PC-9 (cell line): ENCODE data around the gene EPHB2. TPM values are rescaled to one million over a fixed set of nuclear protein-coding genes. Genes with fewer than 3 reads are reported as not detected.

Experiments used
- BruUV-seq: library from RNA; stranded (reverse); fragments of 400-500 nt; replicated peaks from 2 replicates; lab custom pipeline; 2021; lab: Mats Ljungman, UMichigan
- CTCF ChIA-PET: fragments of 300-600 bp; sonication (Branson Sonifier 250); formaldehyde crosslinking; loops from one replicate; lab custom pipeline; 2022; ENCODE audit warnings: antibody characterized with exemption; lab: Charles Lee
- POLR2A ChIA-PET: fragments of 300-600 bp; sonication (Branson Sonifier 250); formaldehyde crosslinking; loops from one replicate; lab custom pipeline; 2022; ENCODE audit warnings: antibody characterized with exemption; ENCODE audit not compliant: unreplicated experiment; lab: Charles Lee
- DNase-seq, 2 experiments: peaks; one replicate each; pipeline versions ENCODE4 v3.0.0 to v3.0.0-alpha.2; 2015 to 2022; ENCODE audit warnings: mixed read lengths in 1 of 2
- H2AFZ ChIP-seq: fragments of 200-600 bp; sonication (generic); 2 replicates; pipeline ENCODE4 v1.8.1; 2017; ENCODE audit warnings: antibody characterized with exemption
- H3F3A ChIP-seq: fragments of 200-600 bp; sonication (generic); 2 replicates; pipeline ENCODE4 v1.8.1; 2017; ENCODE audit warnings: antibody characterized with exemption, mild to moderate bottlenecking, low read depth; ENCODE audit not compliant: insufficient read depth
- H3K27ac ChIP-seq: fragments of 200-600 bp; sonication (generic); 2 replicates; pipeline ENCODE4 v1.6.1; 2016; ENCODE audit warnings: mixed run types
- H3K27me3 ChIP-seq: fragments of 200-600 bp; sonication (generic); 2 replicates; pipeline ENCODE4 v1.6.1; 2016; ENCODE audit warnings: low read depth, mixed run types; ENCODE audit not compliant: insufficient read depth
- H3K36me3 ChIP-seq: fragments of 200-600 bp; sonication (generic); 2 replicates; pipeline ENCODE4 v1.6.1; 2016; ENCODE audit warnings: low read depth, mixed run types
- H3K4me1 ChIP-seq: fragments of 200-600 bp; sonication (generic); replicated peaks from 2 replicates; pipeline ENCODE4 v1.6.1; 2016; ENCODE audit warnings: mixed run types; ENCODE audit not compliant: insufficient read depth
- H3K4me2 ChIP-seq: fragments of 200-600 bp; sonication (generic); 2 replicates; pipeline ENCODE4 v1.6.1; 2017; ENCODE audit warnings: mixed run types
- H3K4me3 ChIP-seq: fragments of 200-600 bp; sonication (generic); 2 replicates; pipeline ENCODE4 v1.6.1; 2016; ENCODE audit warnings: mixed run types
- H3K79me2 ChIP-seq: fragments of 200-600 bp; sonication (generic); 2 replicates; pipeline ENCODE4 v1.6.1; 2017; ENCODE audit warnings: low read depth, mixed run types
- H3K9me2 ChIP-seq: fragments of 200-600 bp; sonication (generic); 2 replicates; pipeline ENCODE4 v1.8.1; 2017; ENCODE audit warnings: mild to moderate bottlenecking; ENCODE audit not compliant: insufficient read depth
- H3K9me3 ChIP-seq: fragments of 200-600 bp; sonication (generic); 2 replicates; pipeline ENCODE4 v1.8.1; 2016; ENCODE audit warnings: low read depth; ENCODE audit not compliant: insufficient read depth
- H4K20me1 ChIP-seq: fragments of 200-600 bp; sonication (generic); 2 replicates; pipeline ENCODE4 v1.8.1; 2017; ENCODE audit not compliant: insufficient read depth
- EZH2 ChIP-seq: fragments of 200-600 bp; sonication (generic); IDR thresholded peaks from 2 replicates; pipeline ENCODE4 v1.8.0; 2017; ENCODE audit warnings: antibody characterized with exemption, low read depth
- intact Hi-C: fragments of 100-400 bp; cut with micrococcal nuclease; formaldehyde crosslinking; loops from one replicate; pipeline ENCODE4 v1.10.0; 2022; ENCODE audit not compliant: unreplicated experiment
- total RNA-seq: library from RNA; stranded (reverse); gene quantifications from 2 replicates; pipeline ENCODE4 v1.2.3, GENCODE V29; 2021
- TF ChIP-seq, protein P1 (sequence below): fragments of 200-600 bp; sonication (generic); conservative IDR thresholded peaks from 2 replicates; pipeline ENCODE4 v1.6.1; 2017; ENCODE audit warnings: mixed run types, antibody characterized with exemption, mild to moderate bottlenecking, moderate library complexity

The EPHB2 gene
- total RNA-seq, 1 experiment from 2014 or later = 26.7 TPM

DNA sequence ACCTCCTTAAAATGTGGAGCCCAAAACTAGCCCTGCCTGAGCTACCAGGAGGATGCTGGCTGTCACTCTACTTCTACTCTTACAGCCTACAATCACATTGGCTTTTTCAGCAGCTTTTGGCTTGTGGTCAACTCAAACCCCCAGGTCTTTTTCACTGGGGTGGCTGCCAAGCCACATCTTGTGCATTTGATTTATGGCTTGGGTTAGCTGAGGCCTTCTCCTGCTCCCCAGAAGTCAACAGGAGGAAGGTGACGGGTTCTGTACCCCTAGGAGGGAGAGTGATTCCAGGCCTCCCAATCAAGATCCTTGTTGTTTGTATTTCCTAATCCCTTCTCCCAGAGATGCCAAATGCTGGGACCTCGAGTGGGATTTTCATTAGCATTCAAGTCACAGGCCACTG lies 137.8 kb downstream of the EPHB2 start:
- H3K27me3 ChIP-seq = no peaks in the 10 kb centered on the region
- H3K4me3 ChIP-seq = no peak overlapping the region
- no peak overlapping the region for H3K27ac ChIP-seq
- ChIA-PET POLR2A (no interaction called here), CTCF (no interaction called here)
- H3K36me3 ChIP-seq = no peaks in the 10 kb centered on the region
- BruUV-seq = no TSS peak
- intact Hi-C loops = no loop called here
- H3K4me2 ChIP-seq = no peak overlapping the region
- no peaks in the 10 kb centered on the region for H3K9me3 ChIP-seq
- DNase-seq = no peak
- no peaks in the 10 kb centered on the region for H3K79me2 ChIP-seq
- H4K20me1 ChIP-seq = no peaks in the 10 kb centered on the region
- TF ChIP-seq, protein P1, sequence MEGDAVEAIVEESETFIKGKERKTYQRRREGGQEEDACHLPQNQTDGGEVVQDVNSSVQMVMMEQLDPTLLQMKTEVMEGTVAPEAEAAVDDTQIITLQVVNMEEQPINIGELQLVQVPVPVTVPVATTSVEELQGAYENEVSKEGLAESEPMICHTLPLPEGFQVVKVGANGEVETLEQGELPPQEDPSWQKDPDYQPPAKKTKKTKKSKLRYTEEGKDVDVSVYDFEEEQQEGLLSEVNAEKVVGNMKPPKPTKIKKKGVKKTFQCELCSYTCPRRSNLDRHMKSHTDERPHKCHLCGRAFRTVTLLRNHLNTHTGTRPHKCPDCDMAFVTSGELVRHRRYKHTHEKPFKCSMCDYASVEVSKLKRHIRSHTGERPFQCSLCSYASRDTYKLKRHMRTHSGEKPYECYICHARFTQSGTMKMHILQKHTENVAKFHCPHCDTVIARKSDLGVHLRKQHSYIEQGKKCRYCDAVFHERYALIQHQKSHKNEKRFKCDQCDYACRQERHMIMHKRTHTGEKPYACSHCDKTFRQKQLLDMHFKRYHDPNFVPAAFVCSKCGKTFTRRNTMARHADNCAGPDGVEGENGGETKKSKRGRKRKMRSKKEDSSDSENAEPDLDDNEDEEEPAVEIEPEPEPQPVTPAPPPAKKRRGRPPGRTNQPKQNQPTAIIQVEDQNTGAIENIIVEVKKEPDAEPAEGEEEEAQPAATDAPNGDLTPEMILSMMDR = no peak
- TF ChIP-seq EZH2 = no peak
- H3K4me1 ChIP-seq = no peaks in the 10 kb centered on the region
- H3F3A ChIP-seq = no peaks in the 10 kb centered on the region
- no peak overlapping the region for H2AFZ ChIP-seq
- no peaks in the 10 kb centered on the region for H3K9me2 ChIP-seq

DNA sequence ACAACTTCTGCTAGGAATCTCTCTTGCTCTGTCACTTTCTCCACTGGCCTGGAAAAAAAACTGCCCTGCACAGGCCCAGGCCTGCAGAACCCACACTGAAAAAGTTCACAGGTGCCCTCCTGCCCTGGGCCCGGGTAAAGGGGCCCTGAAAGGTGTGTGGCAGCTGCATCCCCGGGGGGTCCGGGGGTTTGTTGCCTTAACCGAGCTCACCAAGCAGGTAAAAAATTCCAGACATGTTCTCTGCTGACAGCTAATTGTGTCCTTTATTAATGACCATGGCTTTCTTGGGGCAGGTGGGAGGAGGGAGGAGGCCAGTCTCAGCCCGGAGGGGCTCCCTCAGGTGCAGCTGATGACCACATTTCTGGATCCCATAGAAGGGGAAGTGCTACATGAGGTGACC lies 139.1 kb downstream of the EPHB2 start:
- Histone ChIP-seq H3K4me1 (no peaks in the 10 kb centered on the region), H3K9me2 (no peaks in the 10 kb centered on the region), H3K4me3 (no peak overlapping the region), H3F3A (no peaks in the 10 kb centered on the region), H2AFZ (no peak overlapping the region), H3K4me2 (no peak overlapping the region), H3K79me2 (no peaks in the 10 kb centered on the region), H3K9me3 (no peaks in the 10 kb centered on the region), H3K27me3 (no peaks in the 10 kb centered on the region), H3K36me3 (no peaks in the 10 kb centered on the region), H3K27ac (no peak overlapping the region), H4K20me1 (no peaks in the 10 kb centered on the region)
- BruUV-seq = no TSS peak
- intact Hi-C loops = no loop called here
- no peak for DNase-seq
- no peak for TF ChIP-seq EZH2
- TF ChIP-seq, protein P1 = no peak
- POLR2A ChIA-PET = no interaction called here
- CTCF ChIA-PET = no interaction called here

DNA sequence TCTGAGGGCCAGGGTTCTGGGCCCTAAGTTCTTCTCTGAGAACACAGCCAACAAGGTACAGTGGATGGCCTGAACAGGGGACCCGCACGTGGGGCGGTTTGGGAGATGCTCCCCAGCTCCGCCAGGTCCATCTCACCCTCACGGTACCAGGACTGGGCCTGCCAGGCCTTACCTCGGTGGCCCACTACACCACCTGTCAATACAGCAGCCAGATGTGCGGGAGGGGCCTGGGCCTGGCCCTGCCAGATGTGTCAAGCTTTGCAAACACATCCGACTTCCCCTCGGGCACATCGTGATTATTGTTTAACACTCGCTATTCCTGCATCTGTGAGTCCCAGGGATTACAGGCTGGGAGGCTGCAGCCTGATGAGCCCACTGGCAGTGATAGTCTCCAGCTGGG lies 139.6 kb downstream of the EPHB2 start:
- DNase-seq = no peak
- Histone ChIP-seq H3K79me2 (no peaks in the 10 kb centered on the region), H3K4me3 (no peak overlapping the region), H3F3A (no peaks in the 10 kb centered on the region), H3K36me3 (no peaks in the 10 kb centered on the region), H3K27ac (no peak overlapping the region), H3K4me1 (no peaks in the 10 kb centered on the region), H3K9me3 (no peaks in the 10 kb centered on the region), H4K20me1 (no peaks in the 10 kb centered on the region), H3K4me2 (no peak overlapping the region), H3K27me3 (no peaks in the 10 kb centered on the region), H3K9me2 (no peaks in the 10 kb centered on the region), H2AFZ (no peak overlapping the region)
- intact Hi-C loops = no loop called here
- POLR2A ChIA-PET = no interaction called here
- TF ChIP-seq, protein P1 = no peak
- no peak for TF ChIP-seq EZH2
- CTCF ChIA-PET = interaction anchor here (1.1 kb wide), 1 partner anchor 146 kb away, joined by 3 read pairs; no protein-coding TSS in a partner anchor
- no TSS peak for BruUV-seq
